Tibial artery (tissue), 4 donors: Measurements from ENCODE around the gene COMMD4.
"Not testable (repeated sequence)": the region's sequence is repeated elsewhere in the genome, so short reads cannot be mapped to it uniquely, and the experiment has no call there.

Experiments
- DNase-seq, 2 donors: peaks; one replicate each; pipeline ENCODE4 v3.0.0-alpha.2; 2019
- H3K27ac ChIP-seq, 2 donors: fragments of 200-600 bp; sonication (generic) in 1 of 2; 1 replicate in 1 of 2; 2 replicates in 1 of 2; pipeline ENCODE4 v1.5.1; 2018 to 2019; ENCODE audit warnings: mild to moderate bottlenecking in 1 of 2
- H3K27me3 ChIP-seq, 2 donors: fragments of 200-600 bp; sonication (generic) in 1 of 2; one replicate each; pipeline versions ENCODE4 v1.5.1 to v1.6.0; 2016 to 2019
- H3K36me3 ChIP-seq, 3 donors: fragments of 200-600 bp; sonication (generic) in 2 of 3; one replicate each; pipeline ENCODE4 v1.5.1; 2016 to 2019; ENCODE audit warnings: mild to moderate bottlenecking in 2 of 3
- H3K4me1 ChIP-seq, 4 donors: fragments of 200-600 bp; sonication (generic) in 2 of 4; 1 replicate in 3 of 4; 2 replicates in 1 of 4; pipeline ENCODE4 v1.5.1; 2016 to 2019
- H3K4me3 ChIP-seq, 2 donors: fragments of 200-600 bp; sonication (generic) in 1 of 2; 1 replicate in 1 of 2; 2 replicates in 1 of 2; pipeline ENCODE4 v1.5.1; 2018 to 2019; ENCODE audit warnings: mild to moderate bottlenecking in 2 of 2
- H3K9me3 ChIP-seq, 3 donors: fragments of 200-600 bp; sonication (generic) in 1 of 3; one replicate each; pipeline ENCODE4 v1.5.1; 2016 to 2019
- CTCF ChIP-seq, 2 experiments: fragments of 200-600 bp in 1 of 2; fragments of 450-650 bp in 1 of 2; IDR thresholded peaks; one replicate each; pipeline ENCODE4 v1.5.1; 2017 to 2019; ENCODE audit warnings: antibody characterized with exemption in 2 of 2, mild to moderate bottlenecking in 1 of 2, moderate library complexity in 1 of 2
- intact Hi-C: fragments of 100-400 bp; cut with DNase I; formaldehyde crosslinking; loops from one replicate; pipeline ENCODE4 v1.15.0; 2023; ENCODE audit warnings: low total_unique reads

Gene COMMD4

GRCh38 chr15:75335705-75336355, at the start of gene COMMD4:
COMMD4 (plus strand) TSS chr15:75336063; CDS start chr15:75336090, 27 bp downstream.
- peak; percentile 97 for DNase-seq
- intact Hi-C loops: no loop called here
- Histone ChIP-seq H3K27ac (peak within 1 kb of the TSS; percentile 55 to 76), H3K36me3 (peaks cover 0 to 24% (median 0%) of the 10 kb centered on the region in 3 donors), H3K27me3 (no peaks in the 10 kb centered on the region), H3K4me3 (peak within 1 kb of the TSS; percentile 63 to 74), H3K4me1 (peaks cover 0 to 12% (median 9%) of the 10 kb centered on the region in 4 donors), H3K9me3 (no peaks in the 10 kb centered on the region)
- TF ChIP-seq CTCF (IDR thresholded peaks at IDR 0.05): no peak

- H3K4me3 ChIP-seq, H3K27me3 ChIP-seq, H3K9me3 ChIP-seq, H3K4me1 ChIP-seq, DNase-seq, H3K27ac ChIP-seq, H3K36me3 ChIP-seq, intact Hi-C loops: not testable (repeated sequence)
Observed at GRCh38 chr15:75293660-75294059, 42.2 kb upstream of the COMMD4 start.

- DNase-seq, H3K9me3 ChIP-seq, H3K36me3 ChIP-seq, intact Hi-C loops, H3K4me3 ChIP-seq, H3K4me1 ChIP-seq, H3K27ac ChIP-seq: not testable (repeated sequence)
- H3K27me3 ChIP-seq: peaks cover 0 to 12% of the 10 kb centered on the region in 2 donors
Observed at GRCh38 chr15:75298541-75299310, 37.1 kb upstream of the COMMD4 start.

- H3K9me3 ChIP-seq, intact Hi-C loops, H3K36me3 ChIP-seq, H3K4me3 ChIP-seq, H3K27ac ChIP-seq, H3K4me1 ChIP-seq: not testable (repeated sequence)
- DNase-seq: peak; percentile 48 to 73
- H3K27me3 ChIP-seq: peaks cover 0 to 15% of the 10 kb centered on the region in 2 donors
- peak; percentile 40 to 51 for TF ChIP-seq CTCF (IDR thresholded peaks at IDR 0.05)
Observed at GRCh38 chr15:75299311-75299688, 36.6 kb upstream of the COMMD4 start.

- H3K27ac ChIP-seq, H3K4me3 ChIP-seq, H3K9me3 ChIP-seq, H3K4me1 ChIP-seq, DNase-seq, H3K36me3 ChIP-seq: not testable (repeated sequence)
- peaks cover 0 to 20% of the 10 kb centered on the region in 2 donors for H3K27me3 ChIP-seq
- intact Hi-C loops: loop anchor here (5.0 kb wide), 1 partner anchor 63 kb away; no protein-coding TSS in a partner anchor
Observed at GRCh38 chr15:75300026-75300425, 35.8 kb upstream of the COMMD4 start.

GRCh38 chr15:75302318-75302717, 33.5 kb upstream of the COMMD4 start:
- Histone ChIP-seq H3K27me3 (peaks cover 0 to 28% of the 10 kb centered on the region in 2 donors), H3K27ac (no peak overlapping the region), H3K9me3 (no peaks in the 10 kb centered on the region), H3K4me1 (no peaks in the 10 kb centered on the region), H3K36me3 (no peaks in the 10 kb centered on the region), H3K4me3 (no peak overlapping the region)
- no peak for TF ChIP-seq CTCF (IDR thresholded peaks at IDR 0.05)
- intact Hi-C loops: loop anchor here (5.0 kb wide), 1 partner anchor 65 kb away; no protein-coding TSS in a partner anchor
- no peak for DNase-seq

GRCh38 chr15:75302753-75303152, 33.1 kb upstream of the COMMD4 start:
- not testable (repeated sequence) for H3K36me3 ChIP-seq, H3K4me3 ChIP-seq, H3K27ac ChIP-seq, H3K4me1 ChIP-seq, DNase-seq, H3K9me3 ChIP-seq
- intact Hi-C loops: loop anchor here (5.0 kb wide), 1 partner anchor 65 kb away; no protein-coding TSS in a partner anchor
- peaks cover 0 to 28% of the 10 kb centered on the region in 2 donors for H3K27me3 ChIP-seq
